Cerebellar cortex (tissue), 1 donor: ENCODE data around the gene TXNRD3.
"Not testable (repeated sequence)": the region's sequence is repeated elsewhere in the genome, so short reads cannot be mapped to it uniquely, and the experiment has no call there.

Experiments used
- DNase-seq: peaks from one replicate; pipeline ENCODE4 v3.0.0-alpha.2; 2015; ENCODE audit warnings: low spot score

The TXNRD3 gene

GRCh38 chr3:126591515-126591914, 63.4 kb downstream of the TXNRD3 start:
- DNase-seq: not testable (repeated sequence)

GRCh38 chr3:126582311-126582710, 72.6 kb downstream of the TXNRD3 start:
- no peak for DNase-seq

GRCh38 chr3:126581569-126581968, 73.4 kb downstream of the TXNRD3 start:
- DNase-seq: no peak

GRCh38 chr3:126580746-126581145, 74.2 kb downstream of the TXNRD3 start:
- no peak for DNase-seq

- no peak for DNase-seq
These were observed 76.2 kb downstream of the TXNRD3 start for GRCh38 chr3:126578702-126579101.

- no peak for DNase-seq
These were observed 77.7 kb downstream of the TXNRD3 start for GRCh38 chr3:126577261-126577660.

GRCh38 chr3:126573492-126574117, 81.3 kb downstream of the TXNRD3 start:
- DNase-seq: no peak

- no peak for DNase-seq
These were observed 83.8 kb downstream of the TXNRD3 start for GRCh38 chr3:126571078-126571477.

- DNase-seq: no peak
These were observed 84.8 kb downstream of the TXNRD3 start for GRCh38 chr3:126570103-126570541.

- peak; percentile 86 for DNase-seq
These were observed 85.4 kb downstream of the TXNRD3 start for GRCh38 chr3:126569390-126569975.

- no peak for DNase-seq
These were observed 86.1 kb downstream of the TXNRD3 start for GRCh38 chr3:126568776-126569342.

- peak; percentile 44 for DNase-seq
These were observed 87.1 kb downstream of the TXNRD3 start for GRCh38 chr3:126567696-126568438.

GRCh38 chr3:126562737-126563276, 92.1 kb downstream of the TXNRD3 start:
- no peak for DNase-seq

GRCh38 chr3:126558336-126559071, 96.4 kb downstream of the TXNRD3 start, which contains the start of gene C3orf22:
TSS of gene C3orf22 (minus strand) at chr3:126558932. CDS start at chr3:126553390, 5,542 bp downstream.
- no peak for DNase-seq

- DNase-seq: no peak
These were observed 97.2 kb downstream of the TXNRD3 start for GRCh38 chr3:126557761-126558160.

- DNase-seq: no peak
These were observed 97.5 kb downstream of the TXNRD3 start for GRCh38 chr3:126557415-126557745.
